GM21447 (cell line): ENCODE results near the gene USH1C.

ENCODE experiments used
- ATAC-seq: cut with Tn5 transposase; IDR thresholded peaks from one replicate; pipeline ENCODE4 v1.9.1; 2021; ENCODE audit not compliant: unreplicated experiment

Gene USH1C

GRCh38 chr11:17477361-17477760, 66.9 kb downstream of the USH1C start:
- ATAC-seq = no peak

DNA sequence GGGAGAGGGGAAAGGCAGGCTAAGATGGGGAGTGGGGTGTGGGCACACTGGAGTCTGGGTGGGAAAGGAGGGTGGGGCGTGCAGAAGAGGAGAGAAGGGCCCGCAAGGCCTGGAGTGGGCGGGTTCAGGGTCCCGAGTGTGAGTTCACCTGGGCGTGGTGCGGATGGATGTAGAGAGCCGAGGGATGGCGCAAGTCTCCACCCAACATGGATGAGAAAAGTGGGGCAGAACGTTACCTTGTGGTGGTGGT, 67.2 kb downstream of the USH1C start:
- no peak for ATAC-seq

GRCh38 chr11:17476317-17477083, 67.7 kb downstream of the USH1C start, which contains the start of gene ABCC8:
Gene ABCC8, minus strand, starts transcription at chr11:17476845. Its CDS starts 69 bp downstream, at chr11:17476776.
- ATAC-seq = no peak

DNA sequence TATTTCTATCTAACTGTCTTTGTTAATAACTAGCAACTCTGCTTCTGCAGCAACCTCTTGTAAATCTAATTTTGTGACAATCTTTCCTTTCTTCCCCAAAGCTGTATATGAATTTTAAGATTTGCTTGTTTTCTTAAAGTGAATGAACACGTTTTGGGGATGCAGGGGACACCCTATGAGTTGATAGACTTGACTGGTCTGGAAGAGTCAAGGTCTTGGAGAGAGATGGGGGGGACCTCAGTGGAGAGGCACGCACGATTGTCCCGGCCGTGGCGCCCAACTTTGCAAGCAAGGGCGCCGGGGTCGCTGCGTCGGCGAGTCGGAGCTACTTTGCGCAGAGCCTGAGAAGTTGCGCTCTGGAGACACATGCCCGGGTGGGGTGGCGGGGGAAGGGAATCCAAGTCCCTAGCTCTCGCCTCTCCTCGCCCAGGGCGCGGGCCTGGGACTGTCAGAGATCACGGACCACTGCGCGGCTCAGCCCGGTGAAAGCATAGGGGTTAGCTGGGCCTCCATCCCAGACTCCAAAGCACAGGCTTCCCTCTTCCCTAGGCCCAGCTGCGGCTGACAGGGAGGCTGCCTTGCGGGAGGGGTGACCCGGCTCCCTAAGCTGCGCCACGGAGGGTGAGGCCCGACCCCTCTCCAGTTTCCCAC, 68.4 kb downstream of the USH1C start:
- no peak for ATAC-seq

DNA sequence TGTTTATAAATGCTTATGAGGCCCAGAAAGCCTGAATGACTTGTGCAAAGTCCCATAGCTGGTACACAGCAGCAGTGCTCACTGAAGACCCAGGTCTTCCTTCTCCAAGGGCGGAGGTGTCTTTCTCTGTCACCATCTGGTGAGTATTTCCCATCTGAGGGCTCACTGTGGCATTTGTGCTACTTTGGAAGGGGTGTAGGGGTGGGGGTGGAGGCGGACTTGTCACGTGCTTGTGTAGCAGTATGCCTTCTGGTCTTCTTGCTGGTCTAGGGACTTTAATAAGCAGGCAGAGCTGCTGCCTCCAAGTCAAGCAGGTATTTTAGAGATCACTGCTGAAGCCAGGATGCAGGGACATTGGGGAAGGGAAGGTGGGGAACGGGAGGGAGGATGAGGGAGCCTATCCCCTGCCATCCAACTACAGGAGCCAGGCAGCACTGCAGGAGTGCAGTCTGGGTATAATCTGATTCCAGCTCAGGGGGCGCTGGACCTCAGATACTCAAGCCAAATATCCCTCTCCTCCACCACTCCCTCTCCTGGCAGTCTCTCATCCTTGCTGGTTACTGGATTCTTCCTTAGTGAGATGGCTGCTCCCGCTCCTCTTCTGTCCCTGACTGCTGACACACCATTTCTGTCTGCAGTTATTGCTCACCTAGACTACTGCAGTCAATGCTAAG, 71.0 kb downstream of the USH1C start:
- no peak for ATAC-seq

DNA sequence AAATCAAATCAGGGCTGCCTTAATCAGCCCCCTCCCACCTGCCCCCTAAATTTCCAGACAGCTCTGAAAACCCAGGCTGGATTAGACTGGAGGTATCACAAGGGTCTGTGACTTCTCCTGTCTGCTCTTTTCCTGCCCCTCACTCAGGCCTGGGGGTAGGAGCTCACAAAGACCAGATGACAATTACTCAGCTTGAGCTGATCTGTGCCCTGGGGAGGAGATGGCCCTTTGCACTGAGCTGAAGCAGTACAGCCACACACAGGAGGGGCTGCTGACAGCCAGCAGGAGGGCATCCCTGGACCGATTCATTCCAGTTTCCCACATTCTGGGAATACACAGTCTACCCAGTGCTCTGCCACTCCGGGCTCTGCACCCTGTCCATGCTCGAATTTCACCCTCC, 71.7 kb downstream of the USH1C start:
- ATAC-seq = no peak

- ATAC-seq = no peak
Observed at GRCh38 chr11:17471501-17471900, 72.7 kb downstream of the USH1C start.

- ATAC-seq = no peak
Observed at GRCh38 chr11:17469998-17470397, 74.2 kb downstream of the USH1C start.

DNA sequence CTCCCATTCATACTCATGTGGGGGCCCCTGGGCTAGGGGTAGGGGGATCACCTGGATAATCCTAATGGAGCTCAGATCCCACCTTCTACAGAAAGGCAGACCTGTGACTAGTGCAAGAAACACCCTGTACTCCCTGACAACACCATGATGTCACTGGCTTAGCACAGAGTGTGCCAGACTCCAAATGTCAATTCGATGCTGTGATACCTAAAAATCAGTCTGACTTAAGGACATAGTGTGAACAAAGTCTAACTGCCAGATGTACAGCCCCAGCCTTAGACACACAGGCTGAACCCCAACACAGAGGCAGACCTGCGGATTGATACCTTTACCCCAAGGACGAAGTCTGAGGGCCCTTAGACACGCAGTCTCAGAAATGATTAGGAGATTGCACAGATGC, 76.1 kb downstream of the USH1C start:
- ATAC-seq = no peak

- no peak for ATAC-seq
Observed at GRCh38 chr11:17463546-17464174, 80.6 kb downstream of the USH1C start.

DNA sequence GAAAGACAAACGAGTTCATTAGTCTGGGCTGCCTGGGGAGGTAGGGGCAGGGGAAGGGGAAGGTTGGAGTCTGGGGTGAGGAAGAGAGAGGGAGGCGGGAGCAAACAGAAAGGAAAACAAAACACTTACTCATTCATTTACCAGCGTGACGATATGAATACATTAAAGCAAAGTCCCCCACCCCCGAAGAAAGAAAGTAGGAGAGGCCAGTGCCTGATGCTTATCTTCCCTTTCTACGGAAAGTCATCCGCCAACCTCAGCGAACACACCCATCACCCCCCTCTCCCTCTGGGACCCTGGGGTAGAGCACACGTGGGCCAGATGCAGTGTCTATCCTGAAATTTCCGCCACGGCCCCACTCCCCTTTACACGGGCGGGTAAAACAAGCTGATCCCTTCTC, 81.3 kb downstream of the USH1C start:
- no peak for ATAC-seq

DNA sequence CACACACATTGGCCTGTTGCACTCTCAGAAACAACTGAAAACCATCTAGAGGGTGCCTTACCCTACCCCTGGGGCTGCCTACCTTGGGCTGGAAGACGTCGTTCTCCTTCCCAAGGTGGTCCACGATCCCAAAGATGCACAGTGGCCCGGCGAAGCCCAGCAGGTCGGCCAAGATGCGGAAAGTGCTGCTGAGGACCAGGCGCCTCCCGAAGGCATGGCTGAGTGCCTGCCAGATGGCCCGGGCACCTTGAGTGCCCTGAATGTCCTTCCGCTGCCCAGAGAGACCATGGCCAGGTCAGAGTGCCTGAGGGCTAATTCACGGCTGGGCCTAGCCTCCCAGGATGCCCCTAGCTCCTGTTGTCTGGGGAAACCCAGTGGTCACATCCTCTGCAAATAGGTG, 83.8 kb downstream of the USH1C start:
- no peak for ATAC-seq

DNA sequence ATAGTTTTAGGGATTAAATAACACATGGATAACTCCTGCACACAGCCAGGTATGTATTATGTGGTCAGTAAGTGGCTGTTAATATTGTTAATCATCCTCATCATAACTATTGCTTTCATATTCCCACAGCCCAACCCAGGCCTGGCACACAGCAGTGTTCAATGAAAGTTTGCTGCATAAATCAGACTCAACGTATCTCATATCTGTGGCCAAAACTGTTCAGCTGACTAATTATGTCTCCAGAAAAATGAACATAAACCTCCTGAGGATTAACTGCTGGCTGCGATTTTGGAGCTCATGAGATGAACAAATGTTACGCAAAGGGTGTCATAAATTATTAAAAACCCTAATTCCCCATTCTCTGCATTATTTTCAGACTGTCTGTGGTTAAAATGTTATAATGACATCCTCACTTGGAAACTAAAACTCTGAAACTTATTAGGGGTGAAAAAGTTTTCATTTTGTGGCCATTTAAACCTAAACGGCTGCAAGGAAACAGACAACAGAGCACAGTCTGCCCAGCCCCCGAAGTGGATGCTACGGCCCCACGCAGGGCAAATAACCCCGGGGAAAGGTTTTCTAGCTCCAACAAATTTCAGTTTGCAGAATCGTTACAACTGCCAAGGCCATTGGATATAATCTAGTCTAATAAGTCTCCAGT, 84.8 kb downstream of the USH1C start:
- no peak for ATAC-seq

GRCh38 chr11:17458268-17458667, 85.9 kb downstream of the USH1C start:
- ATAC-seq = no peak

GRCh38 chr11:17457396-17458173, 86.6 kb downstream of the USH1C start:
- ATAC-seq = no peak

GRCh38 chr11:17452668-17453067, 91.5 kb downstream of the USH1C start:
- no peak for ATAC-seq

GRCh38 chr11:17449158-17449557, 95.1 kb downstream of the USH1C start:
- ATAC-seq = no peak

- no peak for ATAC-seq
Observed at GRCh38 chr11:17446482-17446881, 97.7 kb downstream of the USH1C start.

DNA sequence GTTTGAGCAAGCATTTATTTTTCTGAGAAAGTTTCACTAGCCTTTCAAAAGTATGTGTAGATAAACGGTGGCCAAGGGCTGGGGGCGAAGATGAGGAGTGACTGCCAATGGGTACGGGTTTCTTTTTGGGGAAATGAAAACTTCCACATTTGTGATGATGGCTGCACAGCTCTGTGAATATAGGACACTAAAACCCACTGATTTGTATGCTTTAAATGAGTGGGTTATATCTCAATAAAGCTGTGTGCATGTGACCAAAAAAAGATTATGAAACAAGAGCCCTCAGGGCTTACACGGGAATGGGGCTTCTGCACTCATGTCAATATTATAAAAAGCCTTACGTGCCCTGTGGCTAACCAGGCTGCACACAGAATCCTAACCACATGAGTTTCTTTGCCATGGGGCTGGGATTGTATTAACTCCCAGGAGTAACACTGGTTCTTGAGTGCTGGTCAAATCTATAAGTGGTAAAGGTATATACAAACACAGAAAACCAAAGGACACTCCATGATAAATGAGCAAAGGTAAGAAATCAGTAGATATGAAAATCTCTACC, 98.9 kb downstream of the USH1C start:
- ATAC-seq = no peak
